Measurements from ENCODE around the gene CYP2E1. TPM values are rescaled to one million over a fixed set of nuclear protein-coding genes. Genes with fewer than 3 reads are reported as not detected.
"Not testable (repeated sequence)": the region's sequence is repeated elsewhere in the genome, so short reads cannot be mapped to it uniquely, and the experiment has no call there.

CYP2E1 gene
- total RNA-seq, 2 experiments from 2014 or later: 0.43 to 0.76 TPM

DNA sequence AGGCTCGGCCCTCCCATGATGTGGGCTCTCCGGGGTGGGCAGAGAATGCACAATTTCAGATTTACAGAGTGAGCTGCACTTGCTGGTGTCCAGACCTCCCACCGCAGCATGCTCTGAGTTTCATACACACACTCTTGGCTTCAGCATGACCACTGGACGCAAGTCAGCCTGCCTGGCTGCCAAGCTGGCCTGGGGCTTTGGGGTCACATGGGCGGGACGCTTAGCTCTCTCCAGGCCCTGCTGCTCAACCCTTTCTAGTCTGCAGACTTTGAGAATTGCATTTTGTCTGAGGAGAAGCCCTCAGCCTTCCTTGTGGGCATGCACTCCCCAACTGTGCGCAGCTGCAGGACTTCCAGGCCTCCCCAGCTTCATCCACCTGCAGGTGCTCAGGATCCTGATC is 5.7 kb downstream of the CYP2E1 start:
- H3K36me3 Mint-ChIP-seq (ENCODE audit: low read depth): no peaks in the 10 kb centered on the region
- ChIA-PET POLR2A (no interaction called here), CTCF (interaction anchor here (1.1 kb wide), 1 partner anchor 12 kb away, joined by 3 read pairs; no protein-coding TSS in a partner anchor)
- H3K27me3 Mint-ChIP-seq: peaks cover 39% of the 10 kb centered on the region
- H3K27ac Mint-ChIP-seq: no peak overlapping the region
- no peaks in the 10 kb centered on the region for H3K9me3 Mint-ChIP-seq
- peaks cover 24% of the 10 kb centered on the region for H3K4me1 Mint-ChIP-seq
- no peak overlapping the region for H3K4me3 Mint-ChIP-seq
- DNase-seq: no peak

DNA sequence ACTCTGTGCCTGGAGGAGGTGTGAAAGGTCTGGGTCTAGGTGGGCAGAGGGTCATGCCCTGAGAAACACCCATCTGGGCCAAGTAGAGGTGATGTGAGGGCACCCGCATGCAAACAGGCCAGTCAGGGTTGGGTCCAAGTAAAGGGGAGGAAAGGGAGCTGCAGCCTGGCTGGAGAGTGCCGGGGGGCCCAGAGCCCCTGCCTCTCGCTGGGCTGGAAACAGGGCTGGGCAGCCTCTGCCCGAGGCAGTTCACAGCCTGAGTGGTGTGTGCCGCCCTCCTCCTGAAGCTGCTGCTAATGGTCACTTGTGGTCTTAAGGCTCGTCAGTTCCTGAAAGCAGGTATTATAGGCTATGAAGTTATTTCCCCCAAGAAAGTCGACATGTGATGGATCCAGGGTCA is 7.3 kb downstream of the CYP2E1 start:
- Mint-ChIP-seq H3K4me3 (no peak overlapping the region), H3K9me3 (no peaks in the 10 kb centered on the region), H3K27me3 (peaks cover 27% of the 10 kb centered on the region), H3K4me1 (peaks cover 14% of the 10 kb centered on the region), H3K27ac (no peak overlapping the region), H3K36me3 (ENCODE audit: low read depth) (no peaks in the 10 kb centered on the region)
- POLR2A ChIA-PET: no interaction called here
- no peak for DNase-seq
- CTCF ChIA-PET: no interaction called here

DNA sequence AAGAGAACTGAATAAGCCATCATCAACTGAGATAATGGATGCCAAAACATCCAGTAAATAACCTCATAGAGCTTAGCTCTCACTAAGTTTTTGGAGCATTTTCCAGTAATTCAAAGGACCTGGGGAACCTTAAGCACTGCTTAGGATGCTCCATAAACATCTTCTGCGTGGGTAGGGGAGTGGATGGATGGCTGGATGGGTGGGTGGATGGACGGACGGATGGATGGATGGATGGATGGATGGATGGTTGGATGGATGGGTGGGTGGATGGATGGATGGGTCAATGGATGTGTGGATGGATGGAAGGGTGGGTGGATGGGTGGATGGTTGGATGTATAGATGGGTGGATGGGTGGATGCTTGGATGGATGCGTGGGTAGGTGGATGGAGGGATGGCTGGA is 9.0 kb downstream of the CYP2E1 start:
- ChIA-PET POLR2A (no interaction called here), CTCF (no interaction called here)
- no peaks in the 10 kb centered on the region for H3K4me1 Mint-ChIP-seq
- no peak overlapping the region for H3K4me3 Mint-ChIP-seq
- DNase-seq: no peak
- no peaks in the 10 kb centered on the region for H3K36me3 Mint-ChIP-seq (ENCODE audit: low read depth)
- H3K9me3 Mint-ChIP-seq: no peaks in the 10 kb centered on the region
- H3K27ac Mint-ChIP-seq: no peak overlapping the region
- peaks cover 10% of the 10 kb centered on the region for H3K27me3 Mint-ChIP-seq

DNA sequence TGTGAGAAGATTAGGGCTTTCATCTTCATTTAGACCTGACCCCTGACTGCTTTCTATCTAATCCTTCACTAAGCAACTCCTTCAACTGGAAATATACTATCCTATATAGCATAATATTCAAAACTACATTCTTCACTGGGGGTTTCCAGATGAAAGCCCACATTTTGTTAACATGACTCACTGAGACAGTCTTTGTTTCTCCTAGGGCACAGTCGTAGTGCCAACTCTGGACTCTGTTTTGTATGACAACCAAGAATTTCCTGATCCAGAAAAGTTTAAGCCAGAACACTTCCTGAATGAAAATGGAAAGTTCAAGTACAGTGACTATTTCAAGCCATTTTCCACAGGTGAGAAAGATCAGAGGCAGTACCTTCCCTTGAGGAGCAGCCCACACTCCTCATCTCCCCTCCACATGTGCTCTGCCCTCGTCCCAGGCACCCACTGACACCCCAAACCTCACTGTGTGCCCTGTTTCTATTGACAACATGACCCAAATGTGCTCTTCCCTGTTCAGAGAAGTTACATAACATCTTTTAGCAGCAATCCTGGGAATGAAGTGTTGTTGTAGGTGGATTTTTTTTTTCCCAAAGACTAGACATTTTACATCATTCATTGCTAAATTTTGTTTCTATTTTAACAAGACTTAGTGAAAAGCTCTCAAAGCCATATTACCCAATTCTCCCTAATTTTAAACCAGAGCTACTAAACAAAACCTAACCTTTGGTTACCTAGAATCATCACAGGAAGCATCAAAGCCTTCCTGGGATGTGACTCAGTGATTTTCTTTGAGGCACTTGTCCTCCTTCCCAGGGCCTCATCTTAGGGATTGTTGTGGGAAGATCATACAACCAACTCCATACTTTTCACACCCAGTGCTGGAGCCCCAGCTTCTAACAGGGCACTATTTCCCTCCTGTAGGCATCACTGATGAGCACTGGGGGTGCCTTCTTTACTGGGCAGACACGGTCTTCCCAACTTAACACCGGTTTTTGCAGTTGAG is 10.7 kb downstream of the CYP2E1 start:
- Mint-ChIP-seq H3K36me3 (ENCODE audit: low read depth) (no peaks in the 10 kb centered on the region), H3K27ac (no peak overlapping the region), H3K27me3 (peaks cover 1% of the 10 kb centered on the region), H3K4me1 (no peaks in the 10 kb centered on the region), H3K4me3 (no peak overlapping the region), H3K9me3 (no peaks in the 10 kb centered on the region)
- POLR2A ChIA-PET: no interaction called here
- CTCF ChIA-PET: no interaction called here
- DNase-seq: no peak

DNA sequence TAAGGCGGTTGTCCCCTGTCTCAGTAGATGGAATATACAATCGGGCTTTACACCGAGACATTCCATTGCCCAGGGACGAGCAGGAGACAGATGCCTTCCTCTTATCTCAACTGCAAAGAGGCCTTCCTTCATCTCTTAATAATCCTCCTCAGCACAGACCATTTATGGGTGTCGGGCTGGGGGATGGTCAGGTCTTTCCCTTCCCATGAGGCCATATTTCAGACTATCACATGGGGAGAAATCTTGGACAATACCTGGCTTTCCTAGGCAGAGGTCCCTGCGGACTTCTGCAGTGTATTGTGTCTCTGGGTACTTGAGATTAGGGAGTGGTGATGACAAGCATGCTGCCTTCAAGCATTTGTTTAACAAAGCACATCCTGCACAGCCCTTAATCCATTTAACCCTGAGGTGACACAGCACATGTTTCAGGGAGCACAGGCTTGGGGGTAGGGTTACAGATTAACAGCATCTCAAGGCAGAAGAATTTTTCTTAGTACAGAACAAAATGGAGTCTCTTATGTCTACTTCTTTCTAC is 14.3 kb downstream of the CYP2E1 start:
- DNase-seq; H3K27ac Mint-ChIP-seq; H3K27me3 Mint-ChIP-seq; POLR2A ChIA-PET; H3K9me3 Mint-ChIP-seq; CTCF ChIA-PET; H3K4me3 Mint-ChIP-seq; H3K4me1 Mint-ChIP-seq; H3K36me3 Mint-ChIP-seq (ENCODE audit: low read depth): not testable (repeated sequence)

DNA sequence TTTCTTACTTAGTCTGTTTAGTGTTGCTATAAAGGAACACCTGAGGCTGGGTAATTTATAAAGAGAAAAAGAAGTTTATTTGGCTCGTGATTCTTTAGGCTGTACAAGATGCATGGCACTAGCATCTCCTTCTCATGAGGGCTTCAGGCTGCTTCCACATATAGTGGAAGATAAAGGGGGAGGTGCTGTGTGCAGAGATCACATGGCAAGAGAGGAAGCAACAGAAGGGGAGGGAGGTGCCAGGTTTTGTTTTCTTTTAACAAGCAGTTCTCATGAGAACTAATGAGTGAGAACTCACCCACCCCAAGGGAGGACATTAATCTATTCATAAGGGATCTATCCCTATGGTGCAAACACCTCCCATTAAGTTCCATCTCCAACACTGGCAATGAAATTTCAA is 17.3 kb downstream of the CYP2E1 start:
- peaks cover 8% of the 10 kb centered on the region for H3K36me3 Mint-ChIP-seq (ENCODE audit: low read depth)
- ChIA-PET CTCF (no interaction called here), POLR2A (no interaction called here)
- H3K4me1 Mint-ChIP-seq: no peaks in the 10 kb centered on the region
- peaks cover 17% of the 10 kb centered on the region for H3K27me3 Mint-ChIP-seq
- peaks cover 12% of the 10 kb centered on the region for H3K9me3 Mint-ChIP-seq
- H3K27ac Mint-ChIP-seq: no peak overlapping the region
- DNase-seq: no peak
- no peak overlapping the region for H3K4me3 Mint-ChIP-seq

DNA sequence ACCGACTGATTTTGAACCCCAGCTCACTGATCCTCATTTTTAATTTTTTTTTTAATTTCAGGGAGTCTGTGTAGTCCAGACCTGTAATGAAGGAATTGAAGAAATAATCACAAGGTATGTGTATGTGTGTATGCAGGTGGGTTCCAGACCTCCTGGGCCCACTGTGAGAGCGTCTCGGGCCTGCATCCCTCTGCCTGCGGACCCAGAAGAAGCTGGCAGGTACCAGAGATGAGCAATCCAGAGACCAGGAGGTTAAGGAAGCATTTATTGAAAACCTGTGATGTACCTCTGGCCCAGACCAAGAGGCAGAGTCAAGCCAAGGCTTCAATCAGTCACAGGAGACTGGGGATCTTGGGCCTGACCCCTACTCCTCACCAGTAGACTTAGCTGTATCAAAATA is 27.4 kb downstream of the CYP2E1 start:
- no peak for DNase-seq
- POLR2A ChIA-PET: no interaction called here
- Mint-ChIP-seq H3K27me3 (peaks cover 24% of the 10 kb centered on the region), H3K27ac (no peak overlapping the region), H3K4me1 (no peaks in the 10 kb centered on the region), H3K9me3 (no peaks in the 10 kb centered on the region), H3K4me3 (no peak overlapping the region), H3K36me3 (ENCODE audit: low read depth) (no peaks in the 10 kb centered on the region)
- CTCF ChIA-PET: no interaction called here

DNA sequence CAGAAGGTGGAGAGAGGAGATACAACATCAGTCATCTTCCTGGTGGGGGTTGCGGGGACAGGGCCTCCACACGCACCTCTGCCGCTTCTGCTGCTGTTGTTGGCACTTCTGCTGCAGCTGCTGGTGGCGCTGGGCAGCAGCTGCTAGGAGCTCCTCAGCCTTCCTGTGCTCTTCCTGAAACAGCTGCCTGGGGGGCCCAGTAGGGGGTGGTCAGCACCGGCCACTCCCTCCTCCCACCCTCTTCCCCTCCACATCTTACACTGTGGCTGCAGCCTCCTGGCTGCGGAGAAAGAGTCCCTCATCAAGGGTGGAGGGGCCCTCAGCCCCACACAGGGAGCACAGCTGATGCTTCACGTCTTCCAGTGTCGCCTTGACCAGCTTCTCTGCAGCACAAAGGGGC is 28.4 kb downstream of the CYP2E1 start:
- ChIA-PET POLR2A (no interaction called here), CTCF (interaction anchor here (1.3 kb wide), 1 partner anchor 226 kb away, joined by 4 read pairs; no protein-coding TSS in a partner anchor)
- Mint-ChIP-seq H3K27me3 (peaks cover 20% of the 10 kb centered on the region), H3K27ac (no peak overlapping the region), H3K9me3 (no peaks in the 10 kb centered on the region), H3K4me3 (no peak overlapping the region), H3K36me3 (ENCODE audit: low read depth) (no peaks in the 10 kb centered on the region), H3K4me1 (no peaks in the 10 kb centered on the region)
- DNase-seq: no peak

DNA sequence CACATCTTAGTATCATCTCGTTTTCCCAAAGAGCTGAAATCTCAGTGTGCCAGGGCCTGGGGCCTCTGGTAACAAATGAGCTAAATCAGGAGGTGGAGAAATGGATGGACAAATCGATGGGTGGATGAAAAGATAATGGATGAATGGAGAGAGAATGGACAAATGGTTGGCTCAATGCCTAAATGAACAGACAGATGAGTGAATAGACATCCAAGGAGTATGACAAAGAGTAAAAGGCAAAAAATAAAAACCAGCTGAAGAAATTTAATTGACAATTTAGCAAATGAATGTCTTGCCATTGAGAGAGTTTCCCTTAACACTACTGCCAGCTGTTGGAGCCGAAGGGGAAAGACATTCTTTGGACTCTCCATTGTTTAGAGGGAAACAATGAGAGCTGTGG is 30.2 kb downstream of the CYP2E1 start:
- Mint-ChIP-seq H3K36me3 (ENCODE audit: low read depth) (no peaks in the 10 kb centered on the region), H3K27me3 (peaks cover 18% of the 10 kb centered on the region), H3K4me1 (no peaks in the 10 kb centered on the region), H3K9me3 (no peaks in the 10 kb centered on the region), H3K4me3 (no peak overlapping the region), H3K27ac (no peak overlapping the region)
- CTCF ChIA-PET: interaction anchor here (0.8 kb wide), 1 partner anchor 119 kb away, joined by 4 read pairs; no protein-coding TSS in a partner anchor
- no peak for DNase-seq
- POLR2A ChIA-PET: no interaction called here

DNA sequence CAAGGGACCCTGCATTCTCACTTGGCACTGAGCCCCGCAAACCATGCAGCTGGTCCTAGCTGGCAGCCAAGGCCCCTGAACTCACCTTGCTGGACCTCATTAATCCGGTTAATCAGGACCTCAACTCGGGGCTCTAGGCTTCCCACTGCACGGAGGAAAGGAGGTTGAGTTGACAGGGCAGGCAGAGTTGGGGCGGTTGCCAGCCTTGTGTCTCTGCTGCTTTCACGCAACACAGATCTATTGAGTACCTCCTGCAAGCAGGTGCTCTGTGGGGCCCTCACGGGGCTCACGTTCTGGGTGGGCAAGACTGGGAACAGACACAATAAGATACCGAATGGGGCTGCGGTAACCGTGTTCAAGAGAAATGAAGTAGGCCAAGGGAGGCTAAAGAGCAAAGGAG is 32.1 kb downstream of the CYP2E1 start:
- POLR2A ChIA-PET: no interaction called here
- H3K36me3 Mint-ChIP-seq (ENCODE audit: low read depth): no peaks in the 10 kb centered on the region
- H3K4me1 Mint-ChIP-seq: no peaks in the 10 kb centered on the region
- DNase-seq: no peak
- no peak overlapping the region for H3K27ac Mint-ChIP-seq
- peaks cover 11% of the 10 kb centered on the region for H3K27me3 Mint-ChIP-seq
- no peak overlapping the region for H3K4me3 Mint-ChIP-seq
- CTCF ChIA-PET: no interaction called here
- H3K9me3 Mint-ChIP-seq: no peaks in the 10 kb centered on the region

DNA sequence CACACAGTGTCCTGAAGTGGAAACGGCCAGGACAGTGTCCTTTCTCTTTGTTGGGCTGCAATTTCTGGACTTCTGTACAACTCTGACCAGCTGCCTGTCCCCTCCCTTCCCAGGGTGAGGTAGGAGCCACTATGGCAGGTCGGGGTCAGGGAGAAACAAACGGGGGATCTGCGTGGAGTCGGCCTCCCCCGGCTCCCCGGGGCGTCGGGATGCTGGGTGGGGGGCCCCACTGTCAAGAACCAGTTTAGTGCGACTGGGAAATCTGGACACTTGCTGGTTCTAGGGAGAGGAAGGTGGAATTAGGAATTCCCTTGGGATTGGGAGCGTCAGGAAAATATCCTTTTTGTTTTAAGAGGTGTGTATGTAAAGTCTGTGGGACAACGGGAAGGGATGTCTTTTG is 37.7 kb downstream of the CYP2E1 start:
- no peaks in the 10 kb centered on the region for H3K4me1 Mint-ChIP-seq

DNA sequence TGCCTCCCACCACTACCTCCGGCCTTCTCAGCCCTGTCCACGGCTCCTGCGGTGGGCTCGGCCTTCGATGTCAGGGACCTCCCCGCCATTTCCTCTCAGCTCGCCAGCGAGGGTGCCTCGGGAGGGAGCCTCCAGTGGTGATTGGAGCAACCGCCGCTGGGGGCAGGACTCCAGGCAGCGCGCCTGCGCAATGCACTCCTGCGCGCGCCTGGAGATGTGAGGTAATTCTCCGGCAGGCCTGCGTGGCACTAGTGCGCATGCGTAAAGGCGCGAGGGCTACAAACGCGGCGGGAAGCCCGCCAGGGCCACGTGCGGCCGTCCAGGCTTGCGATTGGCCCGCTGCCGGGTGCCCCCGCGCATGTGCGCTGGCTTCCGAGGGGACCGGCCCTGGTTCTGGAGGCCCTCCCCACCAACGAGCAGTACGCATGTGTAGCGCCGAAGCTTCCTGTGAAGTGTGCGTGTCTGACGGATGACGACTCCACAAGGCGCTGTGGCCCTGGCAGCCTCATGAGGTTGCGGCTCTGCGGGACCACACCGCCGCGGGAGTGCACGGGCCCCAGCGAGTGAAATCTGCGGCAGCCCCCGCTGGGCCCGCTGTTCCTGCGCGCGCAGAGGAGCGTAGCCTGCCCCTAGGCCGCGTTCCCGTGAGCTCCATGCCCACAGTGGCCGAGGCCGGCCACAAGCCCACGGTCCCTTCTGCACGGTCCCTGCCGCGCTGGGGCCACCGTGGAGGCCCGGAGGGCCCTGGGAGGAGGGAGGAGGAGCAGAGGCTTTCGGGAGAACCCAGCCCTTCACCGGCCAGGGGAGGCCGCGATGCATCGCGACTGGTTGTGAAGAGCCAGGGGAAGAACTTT is 38.5 kb downstream of the CYP2E1 start, which contains the start of gene SYCE1:
Gene SYCE1, minus strand, starts transcription at position 143 of the 854 bp plus-strand sequence. Its CDS starts 54 bp downstream, at position 89.
- Mint-ChIP-seq H3K4me1 (no peaks in the 10 kb centered on the region), H3K4me3 (no peak within 1 kb of the TSS), H3K36me3 (ENCODE audit: low read depth) (no peaks in the 10 kb centered on the region), H3K27ac (no peak within 1 kb of the TSS), H3K9me3 (peaks cover 4% of the 10 kb centered on the region), H3K27me3 (peaks cover 2% of the 10 kb centered on the region)
- DNase-seq: no peak
- POLR2A ChIA-PET: no interaction called here
- CTCF ChIA-PET: no interaction called here

More for the DNA sequence above, 37.7 kb downstream of the CYP2E1 start:
- DNase-seq: no peak
- ChIA-PET POLR2A (no interaction called here), CTCF (no interaction called here)
- Mint-ChIP-seq H3K27me3 (peaks cover 2% of the 10 kb centered on the region), H3K27ac (no peak overlapping the region), H3K4me3 (no peak overlapping the region), H3K9me3 (peaks cover 4% of the 10 kb centered on the region), H3K36me3 (ENCODE audit: low read depth) (no peaks in the 10 kb centered on the region)

DNA sequence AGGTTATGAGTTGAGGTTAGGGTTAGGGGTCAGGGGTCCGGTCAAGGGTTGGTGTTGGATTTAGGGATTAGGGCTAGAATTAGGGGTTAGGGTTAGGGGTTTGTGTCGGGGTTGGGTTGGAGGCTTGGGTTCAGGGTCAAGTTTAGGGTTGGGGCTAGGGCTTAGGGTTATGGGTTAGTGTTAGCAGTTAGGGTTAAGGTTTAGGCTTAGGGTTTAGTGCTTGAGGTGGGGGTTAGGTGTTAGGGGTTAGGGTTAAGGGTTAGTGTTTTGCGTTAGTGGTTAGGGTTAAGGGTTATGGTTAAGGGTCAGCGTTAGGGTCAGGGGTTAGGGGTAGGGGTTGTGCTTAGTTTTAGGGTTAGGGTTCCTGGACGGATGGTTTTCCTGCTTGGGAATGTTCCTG is 40.0 kb downstream of the CYP2E1 start:
- Mint-ChIP-seq H3K27me3 (peaks cover 2% of the 10 kb centered on the region), H3K4me1 (no peaks in the 10 kb centered on the region), H3K9me3 (peaks cover 4% of the 10 kb centered on the region), H3K36me3 (ENCODE audit: low read depth) (no peaks in the 10 kb centered on the region), H3K27ac (no peak overlapping the region), H3K4me3 (no peak overlapping the region)
- CTCF ChIA-PET: no interaction called here
- POLR2A ChIA-PET: no interaction called here
- no peak for DNase-seq
